ENCODE results near the gene ABL1.

ABL1 gene

DNA sequence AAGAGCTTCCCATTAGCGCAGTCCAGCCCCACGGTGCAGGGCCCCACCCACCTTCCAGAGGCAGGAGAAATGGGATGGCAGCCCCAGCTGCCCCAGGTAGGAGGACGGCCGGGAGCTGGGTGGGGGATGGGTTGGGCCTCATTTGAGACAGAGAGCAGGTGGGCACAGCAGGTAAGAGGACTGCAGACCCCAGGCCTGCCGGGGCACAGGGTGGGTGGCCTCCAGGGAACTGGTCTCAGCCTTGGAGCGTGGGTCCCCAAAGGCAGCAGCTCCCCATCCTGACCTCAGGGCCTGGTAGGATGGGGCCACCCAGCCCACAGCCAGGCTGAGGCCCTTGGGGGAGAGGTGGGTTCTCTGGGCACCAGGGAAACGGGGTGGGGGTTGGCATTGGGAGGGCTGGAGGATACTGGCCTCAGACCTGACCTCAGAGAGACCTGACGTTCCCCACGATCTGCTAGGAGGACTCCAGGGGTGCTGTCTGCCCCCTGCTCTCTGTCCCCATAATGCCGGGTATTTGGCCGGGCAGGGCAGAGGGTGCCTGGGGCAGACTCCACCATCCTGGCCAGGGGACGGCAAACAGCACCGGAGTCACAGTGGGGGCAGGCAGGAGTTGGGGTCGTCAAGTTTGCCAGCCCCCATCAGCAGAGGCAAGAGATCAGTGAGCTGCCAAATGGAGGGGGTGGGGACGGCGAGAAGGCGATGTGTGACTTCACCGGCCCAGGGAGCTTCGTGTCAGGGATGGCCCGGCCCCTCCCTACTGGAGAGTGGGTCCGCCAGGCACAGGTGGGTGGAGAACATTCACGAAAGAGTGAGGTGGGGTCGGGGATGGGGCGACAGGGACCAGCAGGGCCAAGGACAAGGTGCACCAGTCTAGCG lies 68.4 kb downstream of the ABL1 start:
- TF ChIP-seq, protein P1, sequence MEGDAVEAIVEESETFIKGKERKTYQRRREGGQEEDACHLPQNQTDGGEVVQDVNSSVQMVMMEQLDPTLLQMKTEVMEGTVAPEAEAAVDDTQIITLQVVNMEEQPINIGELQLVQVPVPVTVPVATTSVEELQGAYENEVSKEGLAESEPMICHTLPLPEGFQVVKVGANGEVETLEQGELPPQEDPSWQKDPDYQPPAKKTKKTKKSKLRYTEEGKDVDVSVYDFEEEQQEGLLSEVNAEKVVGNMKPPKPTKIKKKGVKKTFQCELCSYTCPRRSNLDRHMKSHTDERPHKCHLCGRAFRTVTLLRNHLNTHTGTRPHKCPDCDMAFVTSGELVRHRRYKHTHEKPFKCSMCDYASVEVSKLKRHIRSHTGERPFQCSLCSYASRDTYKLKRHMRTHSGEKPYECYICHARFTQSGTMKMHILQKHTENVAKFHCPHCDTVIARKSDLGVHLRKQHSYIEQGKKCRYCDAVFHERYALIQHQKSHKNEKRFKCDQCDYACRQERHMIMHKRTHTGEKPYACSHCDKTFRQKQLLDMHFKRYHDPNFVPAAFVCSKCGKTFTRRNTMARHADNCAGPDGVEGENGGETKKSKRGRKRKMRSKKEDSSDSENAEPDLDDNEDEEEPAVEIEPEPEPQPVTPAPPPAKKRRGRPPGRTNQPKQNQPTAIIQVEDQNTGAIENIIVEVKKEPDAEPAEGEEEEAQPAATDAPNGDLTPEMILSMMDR (conservative IDR thresholded peaks at IDR 0.05; ENCODE audit: low read depth, low read length) = no peak
- DNase-seq (ENCODE audit: low read depth) = no peak
- H3K4me3 ChIP-seq (ENCODE audit: low read depth, low read length) = no peak overlapping the region

DNA sequence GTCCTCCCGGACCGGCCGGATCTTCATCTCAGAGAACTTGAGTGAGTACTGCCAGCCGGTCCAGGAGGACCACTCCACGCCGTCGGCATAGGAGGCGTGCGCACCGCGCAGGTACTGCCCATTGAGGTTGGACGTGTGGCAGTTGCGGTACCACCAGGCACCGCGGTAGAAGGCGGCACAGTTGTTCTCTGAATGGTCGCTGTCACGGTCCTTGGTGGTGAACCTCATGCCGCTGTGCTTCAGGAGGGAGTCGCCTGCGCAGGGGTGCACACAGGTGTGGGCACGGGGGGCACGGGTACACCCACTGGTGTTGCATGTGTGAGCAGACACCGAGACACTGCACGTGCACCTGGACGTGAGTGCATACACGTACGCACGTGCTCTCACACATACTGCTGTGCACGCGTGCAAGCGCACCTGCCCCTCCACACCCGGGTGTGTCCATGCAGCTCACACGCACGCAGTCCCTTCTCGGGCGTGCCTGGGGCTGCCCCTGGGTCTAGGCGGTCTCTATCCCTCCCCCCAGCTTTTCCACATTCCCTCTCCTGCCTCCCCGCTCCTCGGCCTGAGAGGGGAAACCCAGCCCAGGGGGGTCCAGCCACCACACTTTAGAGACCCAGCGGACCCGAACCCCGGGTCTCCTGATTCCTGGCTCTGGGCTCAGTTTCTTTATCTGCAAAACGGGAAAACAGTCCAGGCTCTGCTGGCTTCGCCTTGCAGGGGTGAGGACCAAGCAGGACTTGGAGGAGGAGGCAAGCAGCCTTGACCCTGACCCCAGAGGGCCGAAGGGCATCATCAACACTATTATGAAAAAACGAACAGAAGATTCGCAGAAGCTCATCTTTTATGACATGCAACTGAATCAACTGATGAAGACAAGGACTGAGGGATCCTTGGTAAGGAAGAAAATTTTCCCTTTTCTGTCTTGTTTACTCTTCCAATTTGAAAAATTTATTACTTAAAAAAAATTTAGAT lies 69.3 kb downstream of the ABL1 start:
- no peak overlapping the region for H3K4me3 ChIP-seq (ENCODE audit: low read depth, low read length)
- DNase-seq (ENCODE audit: low read depth) = no peak
- TF ChIP-seq, protein P1 (conservative IDR thresholded peaks at IDR 0.05; ENCODE audit: low read depth, low read length) = no peak

DNA sequence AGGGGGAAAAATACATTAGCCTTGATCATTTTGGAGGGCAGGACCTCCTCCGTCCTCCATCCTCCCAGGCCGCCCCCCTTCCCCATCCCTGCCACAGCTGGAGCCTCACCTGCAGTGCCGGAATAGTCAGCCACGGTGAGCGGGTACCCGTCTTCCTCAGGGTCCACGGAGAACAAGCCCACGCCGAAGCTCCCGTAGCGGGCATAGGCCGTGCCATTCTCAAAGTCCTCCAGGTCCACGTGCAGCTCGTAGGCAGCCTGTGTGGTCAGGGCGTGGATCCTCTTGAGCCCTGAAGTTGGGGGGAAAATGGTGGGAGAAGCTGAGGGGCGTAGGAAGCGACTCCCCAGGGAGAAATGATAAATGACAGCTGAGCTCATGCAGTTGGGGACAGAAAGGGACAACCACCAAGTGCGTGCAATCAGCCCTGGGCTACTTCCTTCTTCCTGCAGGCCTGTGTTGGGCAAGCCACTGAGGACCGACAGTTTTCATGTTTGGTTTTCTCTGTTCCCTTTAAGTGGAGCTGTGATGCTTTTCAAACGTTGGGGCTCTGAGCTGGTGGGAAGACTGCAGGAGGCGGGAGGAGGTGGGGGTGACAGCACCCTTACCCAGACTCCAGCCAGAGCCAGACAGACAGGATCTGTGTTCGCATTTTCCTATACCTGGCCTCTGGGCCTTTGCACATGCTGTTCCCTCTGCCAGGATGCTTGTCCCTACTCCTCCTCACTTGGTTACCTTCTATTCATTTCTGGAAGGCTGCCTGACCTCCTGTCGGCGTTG lies 70.3 kb downstream of the ABL1 start:
- TF ChIP-seq, protein P1 (conservative IDR thresholded peaks at IDR 0.05; ENCODE audit: low read depth, low read length) = no peak
- H3K4me3 ChIP-seq (ENCODE audit: low read depth, low read length) = no peak overlapping the region
- no peak for DNase-seq (ENCODE audit: low read depth)

DNA sequence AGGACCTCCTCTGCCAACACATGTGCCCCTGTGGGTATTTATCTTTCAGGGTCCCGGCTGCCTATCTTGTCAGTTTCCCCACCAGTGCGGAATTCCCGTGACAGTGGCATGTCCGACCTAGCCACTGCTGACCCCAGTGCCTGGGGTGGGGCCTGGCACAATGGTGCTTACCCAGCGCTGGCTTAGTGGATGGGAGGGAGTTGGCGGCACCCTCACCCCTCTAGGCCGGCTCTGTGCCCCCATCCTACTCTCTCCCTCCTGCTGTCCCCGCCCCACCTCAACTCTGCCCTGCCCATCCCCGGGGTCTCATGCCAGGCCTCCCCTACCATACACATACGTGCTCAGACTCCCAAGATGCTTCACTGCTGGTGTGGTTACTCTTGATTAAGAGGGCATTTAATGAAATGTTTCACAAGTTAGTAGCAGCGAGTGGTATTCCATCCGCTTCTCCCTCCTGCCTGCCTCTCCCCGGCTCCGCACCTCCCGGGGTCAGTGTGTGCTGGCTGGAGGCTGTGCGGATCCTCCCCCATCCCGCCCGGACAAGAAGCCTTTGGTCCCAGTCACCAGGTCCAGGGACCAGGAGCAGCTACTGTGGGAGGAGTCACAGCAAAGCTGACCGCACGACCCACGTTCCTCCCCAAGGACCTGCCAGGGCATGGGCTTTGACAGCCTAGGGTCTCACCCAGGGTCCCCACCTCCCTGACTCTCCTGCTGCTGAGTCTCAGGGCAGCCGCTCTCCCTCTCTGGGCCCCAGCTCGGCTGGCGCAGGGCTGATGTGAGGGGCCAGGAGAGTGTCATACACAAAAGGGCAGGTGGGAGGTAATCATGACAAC lies 71.1 kb downstream of the ABL1 start:
- no peak overlapping the region for H3K4me3 ChIP-seq (ENCODE audit: low read depth, low read length)
- TF ChIP-seq, protein P1 (conservative IDR thresholded peaks at IDR 0.05; ENCODE audit: low read depth, low read length) = no peak

DNA sequence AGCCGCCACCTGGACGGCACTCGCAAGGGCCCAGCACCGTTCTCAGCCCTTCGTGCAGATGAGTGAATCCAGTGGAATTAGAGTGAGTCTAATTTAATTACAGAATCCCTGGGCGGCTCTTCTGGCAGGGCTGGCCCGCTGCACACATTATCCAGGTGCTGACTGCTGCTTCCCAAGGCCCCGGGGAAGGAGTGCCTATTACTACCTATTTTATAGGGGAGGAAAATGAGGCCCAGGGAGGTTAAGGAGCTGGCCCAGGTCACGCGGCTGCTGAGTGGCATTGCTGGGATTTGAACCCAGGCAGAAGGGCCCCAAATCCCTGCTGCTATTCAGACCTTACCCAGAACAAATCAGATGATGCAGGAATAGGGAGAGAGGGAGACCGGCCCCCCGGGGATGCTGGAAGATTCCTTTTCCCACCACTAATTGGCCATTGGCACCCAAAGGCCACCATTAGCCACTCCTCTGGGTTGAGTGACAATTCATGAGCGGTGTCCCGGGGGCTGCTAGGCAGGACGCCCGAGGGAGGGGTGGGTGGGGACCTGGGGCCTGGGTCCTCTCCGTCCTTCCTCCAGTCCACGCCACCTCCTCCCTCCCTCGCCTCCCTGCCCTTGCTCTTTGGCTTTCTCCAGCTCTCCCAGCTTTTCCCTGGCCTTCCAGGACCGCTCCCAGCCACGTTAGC lies 71.8 kb downstream of the ABL1 start:
- no peak for DNase-seq (ENCODE audit: low read depth)
- no peak overlapping the region for H3K4me3 ChIP-seq (ENCODE audit: low read depth, low read length)
- TF ChIP-seq, protein P1 (conservative IDR thresholded peaks at IDR 0.05; ENCODE audit: low read depth, low read length) = no peak

More for the DNA sequence above, 71.1 kb downstream of the ABL1 start:
- no peak for DNase-seq (ENCODE audit: low read depth)
